Subcutaneous abdominal adipose tissue (tissue), 5 donors: ENCODE results near the gene ANKRD24.
"Not testable (repeated sequence)": the region's sequence is repeated elsewhere in the genome, so short reads cannot be mapped to it uniquely, and the experiment has no call there.

Experiments
- H3K27ac ChIP-seq: one replicate; pipeline ENCODE4 v1.7.0; 2013; ENCODE audit warnings: low read depth, mild to moderate bottlenecking, inconsistent platforms, low read length, moderate library complexity
- H3K27me3 ChIP-seq, 5 donors: one replicate each; pipeline ENCODE4 v1.7.0; 2013; ENCODE audit warnings: low read length in 5 of 5, inconsistent platforms in 1 of 5; ENCODE audit not compliant: control insufficient read depth in 5 of 5, insufficient read depth in 4 of 5
- H3K36me3 ChIP-seq, 5 donors: one replicate each; pipeline ENCODE4 v1.7.0; 2013; ENCODE audit warnings: low read length in 5 of 5; ENCODE audit not compliant: control insufficient read depth in 5 of 5, insufficient read depth in 5 of 5
- H3K4me1 ChIP-seq, 5 donors: one replicate each; pipeline ENCODE4 v1.7.0; 2013; ENCODE audit warnings: low read length in 5 of 5, mild to moderate bottlenecking in 3 of 5, moderate library complexity in 1 of 5; ENCODE audit not compliant: control insufficient read depth in 5 of 5, insufficient read depth in 5 of 5
- H3K4me3 ChIP-seq, 5 donors: one replicate each; pipeline ENCODE4 v1.7.0; 2013; ENCODE audit warnings: low read length in 5 of 5, low read depth in 1 of 5
- H3K9ac ChIP-seq, 5 donors: one replicate each; pipeline ENCODE4 v1.7.0; 2013; ENCODE audit warnings: low read length in 5 of 5, mild to moderate bottlenecking in 4 of 5, moderate library complexity in 3 of 5
- H3K9me3 ChIP-seq, 5 donors: one replicate each; pipeline ENCODE4 v1.7.0; 2013; ENCODE audit warnings: low read length in 5 of 5; ENCODE audit not compliant: control insufficient read depth in 5 of 5
- donor health status: healthy.
- donor health status: healthy.
- donor health status: healthy.
- donor health status: healthy.
- donor health status: healthy.

ANKRD24 gene

DNA sequence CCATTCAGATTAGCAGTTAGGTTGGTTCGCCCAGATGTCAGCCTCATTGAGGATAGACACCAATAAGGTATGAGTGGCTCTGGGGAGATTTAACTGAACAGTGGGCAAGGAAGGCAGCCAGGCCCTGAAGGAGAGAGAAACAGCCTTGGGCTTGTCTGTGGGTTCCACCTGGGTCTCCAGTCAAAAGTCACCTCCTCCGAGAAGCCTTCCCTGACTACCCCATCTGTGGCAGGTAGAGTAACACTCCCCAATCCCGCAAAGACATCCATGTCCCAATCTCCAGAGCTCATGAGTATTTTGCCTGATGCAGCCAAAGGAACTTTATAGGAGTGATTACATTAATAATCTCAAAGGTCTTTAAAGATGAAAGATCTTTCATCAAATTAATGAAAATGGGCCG is 56.3 kb downstream of the ANKRD24 start:
- H3K4me1 ChIP-seq = no peaks in the 10 kb centered on the region
- no peaks in the 10 kb centered on the region for H3K36me3 ChIP-seq
- H3K27me3 ChIP-seq = peaks cover 0 to 8% (median 4%) of the 10 kb centered on the region in 5 donors
- no peak overlapping the region for H3K4me3 ChIP-seq
- peaks cover 3 to 10% (median 9%) of the 10 kb centered on the region in 5 donors for H3K9me3 ChIP-seq
- no peak overlapping the region for H3K9ac ChIP-seq
- H3K27ac ChIP-seq = no peak overlapping the region

- H3K4me1 ChIP-seq = peaks cover 1 to 7% (median 6%) of the 10 kb centered on the region in 5 donors
- H3K9ac ChIP-seq = no peak overlapping the region
- H3K4me3 ChIP-seq = no peak overlapping the region
- H3K27ac ChIP-seq = no peak overlapping the region
- H3K9me3 ChIP-seq = peaks cover 3 to 10% (median 9%) of the 10 kb centered on the region in 5 donors
- no peaks in the 10 kb centered on the region for H3K36me3 ChIP-seq
- H3K27me3 ChIP-seq = peaks cover 0 to 1% (median 0%) of the 10 kb centered on the region in 5 donors
These were observed 59.4 kb downstream of the ANKRD24 start for GRCh38 chr19:4241824-4242430.

DNA sequence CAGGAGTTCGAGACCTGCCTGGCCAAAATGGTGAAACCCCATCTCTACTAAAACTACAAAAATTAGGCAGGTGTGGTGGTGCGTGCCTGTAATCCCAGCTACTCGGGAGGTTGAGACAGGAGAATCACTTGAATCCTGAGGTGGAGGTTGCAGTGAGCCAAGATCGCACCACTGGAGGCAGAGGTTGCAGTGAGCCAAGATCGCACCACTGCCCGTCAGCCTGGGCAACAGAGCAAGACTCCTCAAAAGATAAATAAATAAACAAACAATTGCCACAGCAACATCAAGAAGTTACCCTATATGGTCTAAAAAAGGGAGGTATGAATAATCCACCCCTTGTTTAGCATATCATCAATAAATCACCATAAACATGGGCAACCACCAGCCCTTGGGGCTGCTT is 63.4 kb downstream of the ANKRD24 start:
- H3K9me3 ChIP-seq = peaks cover 3 to 10% (median 9%) of the 10 kb centered on the region in 5 donors
- H3K27me3 ChIP-seq, H3K9ac ChIP-seq: not testable (repeated sequence)
- peak overlapping the region; percentile 98 for H3K27ac ChIP-seq
- H3K4me3 ChIP-seq = peak overlapping the region in 2 of 5 donors; percentile 95 to 98
- H3K4me1 ChIP-seq = peaks cover 4 to 15% (median 14%) of the 10 kb centered on the region in 5 donors
- H3K36me3 ChIP-seq = peaks cover 0 to 21% (median 19%) of the 10 kb centered on the region in 5 donors

- Histone ChIP-seq H3K27ac (peak within 1 kb of the TSS; percentile 98), H3K4me1 (peaks cover 4 to 15% (median 14%) of the 10 kb centered on the region in 5 donors), H3K9ac (peak within 1 kb of the TSS; percentile 86 to 96 (median 93)), H3K9me3 (peaks cover under 1 to 3% (median 2%) of the 10 kb centered on the region in 5 donors), H3K36me3 (peaks cover 0 to 31% (median 29%) of the 10 kb centered on the region in 5 donors), H3K4me3 (peak within 1 kb of the TSS; percentile 82 to 98 (median 94)), H3K27me3 (no peaks in the 10 kb centered on the region)
These were observed 64.5 kb downstream of the ANKRD24 start, which contains the start of gene YJU2 for GRCh38 chr19:4246767-4247593. Gene YJU2 (plus strand): TSS chr19:4247080. CDS start chr19:4247147, 67 bp downstream.

DNA sequence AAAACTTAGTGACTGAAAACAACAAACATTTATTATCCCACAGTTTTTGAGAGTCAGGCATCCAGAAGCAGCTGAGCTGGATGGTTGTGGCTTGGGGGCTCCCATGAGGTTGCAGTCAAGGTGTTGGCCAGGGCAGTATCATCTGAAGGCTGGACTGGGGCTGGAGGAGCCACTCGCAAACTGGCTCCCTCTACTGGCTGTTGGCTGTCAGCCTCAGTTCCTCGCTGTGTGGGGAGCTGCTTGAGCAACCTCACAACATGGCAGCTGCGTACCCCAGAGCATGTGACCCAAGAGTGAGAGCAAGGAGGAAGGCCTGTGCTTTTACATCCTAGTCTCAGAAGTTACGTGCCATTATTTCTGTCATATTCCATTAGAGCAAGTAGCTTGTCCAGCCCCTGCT is 74.1 kb downstream of the ANKRD24 start:
- Histone ChIP-seq H3K9me3 (peaks cover 0 to 8% (median 5%) of the 10 kb centered on the region in 5 donors), H3K27me3 (no peaks in the 10 kb centered on the region), H3K36me3 (peaks cover 6 to 85% (median 68%) of the 10 kb centered on the region in 5 donors), H3K9ac (no peak overlapping the region), H3K4me1 (no peaks in the 10 kb centered on the region), H3K4me3 (no peak overlapping the region), H3K27ac (no peak overlapping the region)

GRCh38 chr19:4257025-4257424 is 74.5 kb downstream of the ANKRD24 start:
- peaks cover 6 to 86% (median 68%) of the 10 kb centered on the region in 5 donors for H3K36me3 ChIP-seq
- H3K9me3 ChIP-seq = peaks cover 0 to 8% (median 5%) of the 10 kb centered on the region in 5 donors
- no peaks in the 10 kb centered on the region for H3K4me1 ChIP-seq
- no peak overlapping the region for H3K27ac ChIP-seq
- H3K27me3 ChIP-seq = no peaks in the 10 kb centered on the region
- no peak overlapping the region for H3K9ac ChIP-seq
- H3K4me3 ChIP-seq = no peak overlapping the region

DNA sequence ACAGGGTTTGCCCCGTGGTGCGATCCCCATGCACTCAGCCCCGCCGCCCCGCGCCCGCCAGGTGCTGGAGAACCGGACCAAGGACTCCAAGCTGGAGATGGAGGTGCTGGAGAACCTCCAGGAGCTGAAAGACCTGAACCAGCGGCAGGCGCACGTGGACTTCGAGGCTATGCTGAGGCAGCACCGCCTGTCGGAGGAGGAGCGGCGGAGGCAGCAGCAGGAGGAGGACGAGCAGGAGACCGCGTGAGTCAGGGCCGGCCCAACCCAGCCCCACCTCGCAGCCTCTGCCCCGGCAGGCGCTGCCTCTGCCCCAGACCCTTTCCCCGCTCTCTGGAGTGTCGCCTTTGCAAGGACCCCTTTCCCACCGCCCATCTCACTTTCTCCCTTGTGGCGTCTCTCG is 75.7 kb downstream of the ANKRD24 start:
- no peak overlapping the region for H3K4me3 ChIP-seq
- peaks cover 0 to 8% (median 5%) of the 10 kb centered on the region in 5 donors for H3K9me3 ChIP-seq
- peaks cover 3 to 90% (median 70%) of the 10 kb centered on the region in 5 donors for H3K36me3 ChIP-seq
- H3K4me1 ChIP-seq = no peaks in the 10 kb centered on the region
- no peak overlapping the region for H3K9ac ChIP-seq
- no peak overlapping the region for H3K27ac ChIP-seq
- no peaks in the 10 kb centered on the region for H3K27me3 ChIP-seq

- Histone ChIP-seq H3K27me3 (no peaks in the 10 kb centered on the region), H3K9ac (no peak overlapping the region), H3K9me3 (peaks cover 0 to 8% (median 5%) of the 10 kb centered on the region in 5 donors), H3K36me3 (peaks cover 0 to 86% (median 70%) of the 10 kb centered on the region in 5 donors), H3K4me1 (no peaks in the 10 kb centered on the region), H3K27ac (no peak overlapping the region), H3K4me3 (no peak overlapping the region)
These were observed 78.2 kb downstream of the ANKRD24 start for GRCh38 chr19:4260613-4261191.

DNA sequence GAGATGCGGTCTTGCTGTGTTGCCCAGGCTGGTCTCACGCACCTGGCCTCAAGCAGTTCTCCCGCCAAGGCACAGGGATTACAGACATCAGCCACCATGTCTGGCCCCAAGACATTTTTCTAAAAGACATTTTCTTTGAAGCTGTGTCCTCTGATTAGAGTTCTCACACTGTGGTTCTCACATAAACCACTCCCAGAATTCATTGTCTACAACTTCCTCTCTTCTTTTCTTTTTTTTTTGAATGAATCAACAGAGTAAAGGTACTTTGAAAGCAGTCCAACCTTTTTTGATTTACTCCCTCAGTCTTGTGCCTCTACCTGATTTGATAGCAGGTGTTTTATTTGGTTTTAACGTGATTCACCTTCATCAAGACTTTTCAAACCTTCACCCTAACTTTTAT is 82.3 kb downstream of the ANKRD24 start:
- Histone ChIP-seq H3K27ac (no peak overlapping the region), H3K9ac (no peak overlapping the region), H3K9me3 (no peaks in the 10 kb centered on the region), H3K4me1 (peaks cover 0 to 15% (median 4%) of the 10 kb centered on the region in 5 donors), H3K27me3 (no peaks in the 10 kb centered on the region), H3K4me3 (no peak overlapping the region), H3K36me3 (peaks cover 0 to 78% (median 56%) of the 10 kb centered on the region in 5 donors)
